Activated B cell treated with CpG ODN at 0.5 μM for 24 hours (primary cell): ENCODE data around the gene STYXL1. TPM values are rescaled to one million over a fixed set of nuclear protein-coding genes. Genes with fewer than 3 reads are reported as not detected.

ENCODE experiments used
- ATAC-seq: fragments of 200-7000 bp; cut with Tn5 transposase; one replicate; pipeline ENCODE4 v1.10.0; 2021; ENCODE audit warnings: low read depth, mild to moderate bottlenecking, moderate library complexity
- CTCF ChIA-PET: fragments of 350-600 bp; sonication (Branson Sonifier 250); formaldehyde crosslinking; loops from one replicate; lab custom pipeline; 2021; ENCODE audit warnings: antibody characterized with exemption; lab: Charles Lee
- POLR2A ChIA-PET: fragments of 350-600 bp; sonication (Branson Sonifier 250); formaldehyde crosslinking; loops from one replicate; lab custom pipeline; 2021; ENCODE audit warnings: antibody characterized with exemption; lab: Charles Lee
- DNase-seq: peaks from one replicate; pipeline ENCODE4 v3.0.0; 2022
- H3K27ac Mint-ChIP-seq: one replicate; pipeline ENCODE4 v1.8.0; 2020; ENCODE audit warnings: mixed read lengths
- H3K27me3 Mint-ChIP-seq: one replicate; pipeline ENCODE4 v1.8.0; 2021; ENCODE audit warnings: mixed read lengths
- H3K36me3 Mint-ChIP-seq: one replicate; pipeline ENCODE4 v1.8.0; 2021; ENCODE audit warnings: low read depth, mixed read lengths
- H3K4me1 Mint-ChIP-seq: one replicate; pipeline ENCODE4 v1.8.0; 2021; ENCODE audit warnings: mixed read lengths
- H3K4me3 Mint-ChIP-seq: one replicate; pipeline ENCODE4 v1.8.0; 2020; ENCODE audit warnings: mild to moderate bottlenecking, mixed read lengths
- H3K9me3 Mint-ChIP-seq: one replicate; pipeline ENCODE4 v1.8.0; 2020; ENCODE audit warnings: mixed read lengths
- CTCF ChIP-seq: fragments of 200-600 bp; IDR thresholded peaks from one replicate; pipeline ENCODE4 v1.8.0; 2022; ENCODE audit warnings: antibody characterized with exemption, mild to moderate bottlenecking
- intact Hi-C: fragments of 100-400 bp; cut with micrococcal nuclease; formaldehyde crosslinking; loops from one replicate; pipeline ENCODE4 v1.15.1; 2024
- total RNA-seq: library from RNA; stranded (reverse); gene quantifications from 2 replicates; pipeline ENCODE4 v1.2.3, GENCODE V29; 2022

STYXL1 gene
- total RNA-seq, 1 donor from 2014 or later, result 23.1 TPM

GRCh38 chr7:76051840-76052239, 4.0 kb upstream of the STYXL1 start:
- no peak for DNase-seq
- Mint-ChIP-seq H3K36me3 (peaks cover 47% of the 10 kb centered on the region), H3K27ac (no peak overlapping the region), H3K9me3 (no peaks in the 10 kb centered on the region), H3K27me3 (no peaks in the 10 kb centered on the region), H3K4me3 (no peak overlapping the region), H3K4me1 (peaks cover 29% of the 10 kb centered on the region)
- intact Hi-C loops, result no loop called here
- TF ChIP-seq CTCF, result no peak
- POLR2A ChIA-PET, result interaction anchor here (0.6 to 0.7 kb wide), 2 partner anchors 17 to 306 kb away, joined by 3 to 5 read pairs; no protein-coding TSS in a partner anchor
- CTCF ChIA-PET, result no interaction called here
- ATAC-seq, result no peak

DNA sequence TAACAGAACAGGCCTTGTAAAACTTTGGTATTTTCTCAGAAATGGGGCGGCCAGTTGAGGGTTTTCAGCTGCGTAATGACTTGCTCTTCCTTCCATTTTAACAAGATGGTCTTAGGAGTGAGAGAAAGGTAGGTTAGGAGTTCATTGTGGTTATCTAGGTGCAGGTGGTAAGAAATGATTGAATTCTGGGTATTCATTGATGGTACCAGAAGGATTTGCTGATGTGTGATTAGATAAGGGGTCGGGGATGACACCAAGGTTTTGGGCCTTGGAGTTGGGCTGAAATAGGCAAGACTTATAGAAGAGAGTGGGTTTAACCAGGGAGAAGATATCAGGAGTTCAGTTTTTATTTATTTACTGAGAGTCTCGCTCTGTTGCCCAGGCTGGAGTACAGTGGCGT, 2.7 kb upstream of the STYXL1 start:
- Mint-ChIP-seq H3K9me3 (no peaks in the 10 kb centered on the region), H3K4me1 (peaks cover 34% of the 10 kb centered on the region), H3K4me3 (no peak overlapping the region), H3K27me3 (no peaks in the 10 kb centered on the region), H3K36me3 (peaks cover 41% of the 10 kb centered on the region), H3K27ac (no peak overlapping the region)
- POLR2A ChIA-PET, result no interaction called here
- no peak for ATAC-seq
- no peak for DNase-seq
- CTCF ChIA-PET, result no interaction called here
- TF ChIP-seq CTCF, result no peak
- intact Hi-C loops, result no loop called here

DNA sequence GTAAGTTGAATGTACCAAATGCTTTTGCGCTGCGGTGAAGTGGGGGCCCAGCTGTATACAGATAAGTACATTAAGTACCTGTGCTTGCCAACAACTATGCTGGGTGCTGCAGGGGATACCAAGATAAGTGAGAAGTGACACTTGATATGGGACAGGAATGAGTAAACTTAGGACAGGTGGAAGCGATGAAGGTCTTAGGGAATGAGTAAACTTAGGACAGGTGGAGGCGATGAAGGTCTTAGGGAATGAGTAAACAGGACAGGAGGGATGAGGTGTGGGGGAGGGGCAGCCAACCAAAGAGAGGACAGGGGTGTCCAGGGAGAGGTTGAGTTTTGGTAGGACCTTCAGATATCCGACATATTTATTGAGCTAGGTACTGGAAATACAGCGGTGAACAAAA, 1.5 kb upstream of the STYXL1 start:
- ChIA-PET CTCF (no interaction called here), POLR2A (interaction anchor here (0.6 to 2.3 kb wide), 2 partner anchors 134 to 309 kb away, joined by 3 to 17 read pairs; partner anchors contain the start of gene POR)

GRCh38 chr7:76048668-76048988, 828 bp upstream of the STYXL1 start:
- Mint-ChIP-seq H3K27ac (peak overlapping the region; percentile 90), H3K27me3 (no peaks in the 10 kb centered on the region), H3K36me3 (peaks cover 40% of the 10 kb centered on the region), H3K4me3 (peak overlapping the region; percentile 98), H3K4me1 (peaks cover 40% of the 10 kb centered on the region), H3K9me3 (no peaks in the 10 kb centered on the region)
- POLR2A ChIA-PET, result interaction anchor here (0.6 to 2.3 kb wide), 6 partner anchors 28 to 976 kb away, joined by 3 to 17 read pairs (median 6); partner anchors contain the start of gene POR
- intact Hi-C loops, result loop anchor here (1.0 to 5.0 kb wide), 5 partner anchors 54 to 266 kb away; partner anchors contain the start of gene TMEM120A
- CTCF ChIA-PET, result no interaction called here
- DNase-seq, result no peak
- peak; percentile 9 for ATAC-seq
- TF ChIP-seq CTCF, result no peak

More for the DNA sequence above, 1.5 kb upstream of the STYXL1 start:
- no peak for DNase-seq
- Mint-ChIP-seq H3K36me3 (peaks cover 41% of the 10 kb centered on the region), H3K27me3 (no peaks in the 10 kb centered on the region), H3K9me3 (no peaks in the 10 kb centered on the region), H3K27ac (peak overlapping the region; percentile 68), H3K4me1 (peaks cover 40% of the 10 kb centered on the region), H3K4me3 (peak overlapping the region; percentile 98)
- no peak for ATAC-seq
- TF ChIP-seq CTCF, result no peak
- intact Hi-C loops, result loop anchor here (2.0 to 5.0 kb wide), 3 partner anchors 54 to 266 kb away; partner anchors contain the start of gene TMEM120A

GRCh38 chr7:76047305-76047810, 442 bp downstream of the STYXL1 start:
- Mint-ChIP-seq H3K4me1 (peaks cover 43% of the 10 kb centered on the region), H3K4me3 (peak overlapping the region; percentile 98), H3K9me3 (no peaks in the 10 kb centered on the region), H3K27me3 (no peaks in the 10 kb centered on the region), H3K36me3 (peaks cover 33% of the 10 kb centered on the region), H3K27ac (peak overlapping the region; percentile 95)
- ChIA-PET CTCF (interaction anchor here (1.2 to 1.4 kb wide), 2 partner anchors 133 to 266 kb away, joined by 3 to 7 read pairs; partner anchors contain the start of gene POR), POLR2A (interaction anchor here (0.6 to 2.3 kb wide), 13 partner anchors 9 to 1953 kb away, joined by 3 to 17 read pairs (median 3); partner anchors contain the start of genes POR, RHBDD2 and YWHAG)
- DNase-seq, result no peak
- ATAC-seq, result peak; percentile 14
- TF ChIP-seq CTCF, result no peak
- intact Hi-C loops, result loop anchor here (2.0 to 5.0 kb wide), 2 partner anchors 120 to 311 kb away; partner anchors contain the start of gene YWHAG
